Spinal cord (tissue), 10 donors: ENCODE measurements around the gene PLAC9. TPM values are rescaled to one million over a fixed set of nuclear protein-coding genes. Genes with fewer than 3 reads are reported as not detected.
A peak's percentile ranks its signal among the peaks of the same experiment; 100 is the strongest.

ENCODE experiments used
- DNase-seq, 6 donors: peaks; one replicate each; pipeline versions ENCODE4 v3.0.0 to v3.0.0-alpha.2; 2013 to 2015; ENCODE audit warnings: low spot score in 6 of 6, low read depth in 4 of 6
- H3K27ac ChIP-seq: one replicate; pipeline ENCODE4 v1.5.1; 2013; ENCODE audit warnings: low read depth, low read length, control low read depth
- H3K27me3 ChIP-seq: one replicate; pipeline ENCODE4 v1.6.1; 2013; ENCODE audit warnings: low read length; ENCODE audit not compliant: control insufficient read depth, insufficient read depth
- H3K36me3 ChIP-seq: one replicate; pipeline ENCODE4 v1.6.1; 2013; ENCODE audit warnings: low read length; ENCODE audit not compliant: control insufficient read depth, insufficient read depth
- H3K4me1 ChIP-seq: one replicate; pipeline ENCODE4 v1.6.1; 2013; ENCODE audit warnings: low read length; ENCODE audit not compliant: control insufficient read depth, insufficient read depth
- H3K4me3 ChIP-seq: one replicate; pipeline ENCODE4 v1.5.1; 2013; ENCODE audit warnings: low read depth, low read length, control low read depth
- H3K9me3 ChIP-seq: one replicate; pipeline ENCODE4 v1.6.1; 2013; ENCODE audit warnings: low read length; ENCODE audit not compliant: control insufficient read depth, insufficient read depth
- WGBS: methylation state at CpG from one replicate; pipeline ENCODE4 v1.1.5; 2013; ENCODE audit warnings: missing lambda C conversion rate; ENCODE audit not compliant: insufficient coverage; 5-methylcytosine and 5-hydroxymethylcytosine counted together
- polyA plus RNA-seq, 2 donors: library from polyadenylated mRNA; unstranded; fragments of 120-200 nt; gene quantifications; one replicate each; pipeline ENCODE4 v1.2.1, GENCODE V29; 2013; ENCODE audit not compliant: insufficient read length in 2 of 2
- total RNA-seq, 2 donors: library from RNA; depleted of rRNA in 1 of 2; stranded (reverse); fragments of 120-200 nt in 1 of 2; fragments of >200 nt in 1 of 2; gene quantifications; one replicate each; pipeline versions ENCODE4 v1.2.3 to v1.2.4, GENCODE V29; 2013 to 2014
- donor health status: healthy.

The PLAC9 gene
- total and polyA plus RNA-seq, 4 donors = 7.6 to 81.7 (median 28.5) TPM

- Histone ChIP-seq H3K4me1 (peaks cover 16% of the 10 kb centered on the region), H3K27ac (no peak overlapping the region)
- 91% methylated on average over 24 of the region's 28 CpGs for WGBS
Observed at GRCh38 chr10:80166581-80167470, 34.3 kb downstream of the PLAC9 start.

GRCh38 chr10:80167471-80168161, 35.1 kb downstream of the PLAC9 start:
- no peak overlapping the region for H3K4me3 ChIP-seq
- peak overlapping the region; percentile 33 for H3K27ac ChIP-seq
- H3K27me3 ChIP-seq = no peaks in the 10 kb centered on the region
- no peaks in the 10 kb centered on the region for H3K36me3 ChIP-seq
- H3K4me1 ChIP-seq = peaks cover 19% of the 10 kb centered on the region
- peak in 1 of 6 donors; percentile 55 for DNase-seq
- WGBS = 79% methylated on average over 5 of the region's 8 CpGs
- no peaks in the 10 kb centered on the region for H3K9me3 ChIP-seq

More at GRCh38 chr10:80166581-80167470, 34.3 kb downstream of the PLAC9 start:
- Histone ChIP-seq H3K4me3 (no peak overlapping the region), H3K36me3 (no peaks in the 10 kb centered on the region), H3K27me3 (no peaks in the 10 kb centered on the region), H3K9me3 (no peaks in the 10 kb centered on the region)
- no peak for DNase-seq

- H3K9me3 ChIP-seq = no peaks in the 10 kb centered on the region
- no peak overlapping the region for H3K27ac ChIP-seq
- DNase-seq = no peak
- WGBS = 71% methylated on average over 5 of the region's 7 CpGs
- no peaks in the 10 kb centered on the region for H3K36me3 ChIP-seq
- H3K27me3 ChIP-seq = no peaks in the 10 kb centered on the region
- no peak overlapping the region for H3K4me3 ChIP-seq
- peaks cover 24% of the 10 kb centered on the region for H3K4me1 ChIP-seq
Observed at GRCh38 chr10:80168162-80168511, 35.6 kb downstream of the PLAC9 start.

GRCh38 chr10:80168679-80169380, 36.3 kb downstream of the PLAC9 start:
- Histone ChIP-seq H3K4me3 (no peak overlapping the region), H3K27me3 (no peaks in the 10 kb centered on the region), H3K36me3 (no peaks in the 10 kb centered on the region), H3K27ac (no peak overlapping the region), H3K4me1 (peaks cover 24% of the 10 kb centered on the region), H3K9me3 (no peaks in the 10 kb centered on the region)
- 92% methylated on average over 12 of the region's 13 CpGs for WGBS
- DNase-seq = no peak

GRCh38 chr10:80170026-80170425, 37.5 kb downstream of the PLAC9 start:
- Histone ChIP-seq H3K27ac (no peak overlapping the region), H3K4me3 (no peak overlapping the region), H3K4me1 (peaks cover 21% of the 10 kb centered on the region), H3K27me3 (no peaks in the 10 kb centered on the region), H3K36me3 (no peaks in the 10 kb centered on the region), H3K9me3 (no peaks in the 10 kb centered on the region)
- DNase-seq = no peak
- no CpG with 5 or more reads among the region's 4 CpGs for WGBS

- peaks cover 21% of the 10 kb centered on the region for H3K4me1 ChIP-seq
- no peaks in the 10 kb centered on the region for H3K9me3 ChIP-seq
- no peaks in the 10 kb centered on the region for H3K36me3 ChIP-seq
- no peak overlapping the region for H3K27ac ChIP-seq
- H3K27me3 ChIP-seq = no peaks in the 10 kb centered on the region
- 89% methylated on average over 7 of the region's 10 CpGs for WGBS
- no peak overlapping the region for H3K4me3 ChIP-seq
- no peak for DNase-seq
Observed at GRCh38 chr10:80170641-80171040, 38.1 kb downstream of the PLAC9 start.

GRCh38 chr10:80171248-80171660, 38.7 kb downstream of the PLAC9 start:
- H3K27ac ChIP-seq = no peak overlapping the region
- no peak for DNase-seq
- no peak overlapping the region for H3K4me3 ChIP-seq
- peaks cover 21% of the 10 kb centered on the region for H3K4me1 ChIP-seq
- no peaks in the 10 kb centered on the region for H3K36me3 ChIP-seq
- no peaks in the 10 kb centered on the region for H3K9me3 ChIP-seq
- 75% methylated on average over 7 of the region's 7 CpGs for WGBS
- no peaks in the 10 kb centered on the region for H3K27me3 ChIP-seq

- Histone ChIP-seq H3K4me1 (peaks cover 20% of the 10 kb centered on the region), H3K36me3 (no peaks in the 10 kb centered on the region), H3K27me3 (no peaks in the 10 kb centered on the region), H3K4me3 (no peak overlapping the region), H3K27ac (no peak overlapping the region), H3K9me3 (no peaks in the 10 kb centered on the region)
- no peak for DNase-seq
- WGBS = 72% methylated on average over 5 of the region's 5 CpGs
Observed at GRCh38 chr10:80172896-80173295, 40.4 kb downstream of the PLAC9 start.

- DNase-seq = peak in 2 of 6 donors; percentile 17 to 24
- WGBS = 74% methylated on average over 3 of the region's 6 CpGs
- no peak overlapping the region for H3K27ac ChIP-seq
- no peaks in the 10 kb centered on the region for H3K27me3 ChIP-seq
- H3K4me3 ChIP-seq = no peak overlapping the region
- no peaks in the 10 kb centered on the region for H3K9me3 ChIP-seq
- no peaks in the 10 kb centered on the region for H3K36me3 ChIP-seq
- peaks cover 17% of the 10 kb centered on the region for H3K4me1 ChIP-seq
Observed at GRCh38 chr10:80173466-80173865, 40.9 kb downstream of the PLAC9 start.
